HCT116 (cell line): ENCODE measurements around the gene CENPP. TPM values are rescaled to one million over a fixed set of nuclear protein-coding genes. Genes with fewer than 3 reads are reported as not detected.

Experiments used
- ATAC-seq: fragments of 200-7000 bp; cut with Tn5 transposase; 2 replicates; pipeline ENCODE4 v1.9.1; 2020; ENCODE audit warnings: mild to moderate bottlenecking, moderate library complexity
- BruUV-seq: library from RNA; stranded (reverse); fragments of 400-500 nt; replicated peaks from 2 replicates; lab custom pipeline; 2021; lab: Mats Ljungman, UMichigan
- CTCF ChIA-PET: fragments of 300-600 bp; sonication (Branson Sonifier 250); formaldehyde crosslinking; loops from one replicate; lab custom pipeline; 2021; ENCODE audit warnings: antibody characterized with exemption; lab: Charles Lee
- POLR2A ChIA-PET: fragments of 300-600, 350-600 bp; sonication (Branson Sonifier 250); formaldehyde crosslinking; loops from one replicate; lab custom pipeline; 2021; ENCODE audit warnings: antibody characterized with exemption; lab: Charles Lee
- RAD21 ChIA-PET, 2 experiments: fragments of 300-600 bp; sonication (Branson Sonifier 250); formaldehyde crosslinking; loops; one replicate each; lab custom pipeline; 2023; ENCODE audit warnings: low total read pairs in 2 of 2; ENCODE audit not compliant: uncharacterized antibody in 2 of 2, unreplicated experiment in 2 of 2, low non-redundant PET in 1 of 2; lab: Charles Lee
- DNase-seq: peaks from one replicate; pipeline ENCODE4 v3.0.0-alpha.2; 2010; ENCODE audit warnings: low read depth, low spot score
- H2AFZ ChIP-seq: fragments of 200-600 bp; shearing (Covaris generic), sonication (generic); 2 replicates; pipeline ENCODE4 v1.6.1; 2017; ENCODE audit warnings: low read depth, mixed run types, mixed read lengths, antibody characterized with exemption, low read length; ENCODE audit not compliant: poor library complexity, severe bottlenecking
- H3K27ac ChIP-seq: 2 replicates; pipeline ENCODE4 v1.5.1; 2012; ENCODE audit warnings: low read depth, low read length
- H3K27me3 ChIP-seq: fragments of 200-600 bp; sonication (generic); 2 replicates; pipeline ENCODE4 v1.6.1; 2016; ENCODE audit warnings: mixed run types, low read length, mixed read lengths; ENCODE audit not compliant: insufficient read depth
- H3K36me3 ChIP-seq, 2 experiments: fragments of 200-500 bp in 1 of 2; fragments of 200-600 bp in 1 of 2; sonication (Bioruptor generic) in 1 of 2; sonication (generic) in 1 of 2; 2 replicates each; pipeline versions ENCODE4 v1.5.1 to v1.6.1; 2014 to 2016; ENCODE audit warnings: low read length in 2 of 2, inconsistent platforms in 1 of 2, mixed read lengths in 1 of 2, mixed run types in 1 of 2; ENCODE audit not compliant: insufficient read depth in 2 of 2, control insufficient read depth in 1 of 2
- H3K4me1 ChIP-seq, 2 experiments: fragments of 200-600 bp in 1 of 2; sonication (generic) in 1 of 2; 2 replicates each; pipeline versions ENCODE4 v1.5.1 to v1.6.1; 2012 to 2017; ENCODE audit warnings: low read length in 2 of 2, inconsistent platforms in 1 of 2, mild to moderate bottlenecking in 1 of 2, mixed read lengths in 1 of 2, mixed run types in 1 of 2, moderate library complexity in 1 of 2; ENCODE audit not compliant: insufficient read depth in 2 of 2, control insufficient read depth in 1 of 2
- H3K4me2 ChIP-seq: fragments of 200-600 bp; sonication (generic); 2 replicates; pipeline ENCODE4 v1.6.1; 2017; ENCODE audit warnings: mixed run types, low read length, mixed read lengths
- H3K4me3 ChIP-seq, 2 experiments: fragments of 200-600 bp in 1 of 2; sonication (generic) in 1 of 2; replicated peaks in 1 of 2; 2 replicates each; pipeline ENCODE4 v1.5.1; 2011 to 2016; ENCODE audit warnings: low read length in 2 of 2, control low read depth in 1 of 2, low read depth in 1 of 2, mild to moderate bottlenecking in 1 of 2, mixed read lengths in 1 of 2, mixed run types in 1 of 2
- H3K79me2 ChIP-seq: fragments of 200-600 bp; sonication (generic); 2 replicates; pipeline ENCODE4 v1.6.1; 2017; ENCODE audit warnings: mild to moderate bottlenecking, mixed run types, low read length, moderate library complexity, mixed read lengths; ENCODE audit not compliant: insufficient read depth
- H3K9ac ChIP-seq: fragments of 200-600 bp; sonication (generic); 2 replicates; pipeline ENCODE4 v1.6.1; 2016; ENCODE audit warnings: low read length, mixed read lengths
- H3K9me2 ChIP-seq: fragments of 200-600 bp; sonication (generic), shearing (Covaris generic); 2 replicates; pipeline ENCODE4 v1.6.1; 2017; ENCODE audit warnings: mixed run types, mild to moderate bottlenecking, moderate library complexity; ENCODE audit not compliant: insufficient read depth
- H3K9me3 ChIP-seq, 2 experiments: fragments of 200-500 bp in 1 of 2; fragments of 200-600 bp in 1 of 2; sonication (Bioruptor generic) in 1 of 2; sonication (generic) in 1 of 2; 2 replicates each; pipeline ENCODE4 v1.6.1; 2014 to 2017; ENCODE audit warnings: low read length in 2 of 2, mixed read lengths in 2 of 2, inconsistent platforms in 1 of 2, low read depth in 1 of 2, mild to moderate bottlenecking in 1 of 2, mixed run types in 1 of 2, moderate library complexity in 1 of 2; ENCODE audit not compliant: control insufficient read depth in 1 of 2, insufficient read depth in 1 of 2
- H4K20me1 ChIP-seq: fragments of 200-600 bp; sonication (generic), shearing (Covaris generic); 2 replicates; pipeline ENCODE4 v1.6.1; 2017; ENCODE audit warnings: mixed run types, mild to moderate bottlenecking, moderate library complexity; ENCODE audit not compliant: insufficient read depth
- ATF3 ChIP-seq: IDR thresholded peaks from 2 replicates; pipeline ENCODE4 v1.6.1; 2012
- CEBPB ChIP-seq: IDR thresholded peaks from 2 replicates; pipeline ENCODE4 v1.6.1; 2012; ENCODE audit warnings: low read depth
- EGR1 ChIP-seq: IDR thresholded peaks from 2 replicates; pipeline ENCODE4 v1.6.1; 2012; ENCODE audit warnings: low read depth
- EZH2phosphoT487 ChIP-seq: fragments of 200-600 bp; IDR thresholded peaks from 2 replicates; pipeline ENCODE4 v1.6.1; 2018; ENCODE audit warnings: antibody characterized with exemption, borderline replicate concordance
- FOSL1 ChIP-seq: IDR thresholded peaks from 2 replicates; pipeline ENCODE4 v1.6.1; 2012; ENCODE audit warnings: low read depth
- JUND ChIP-seq: IDR thresholded peaks from 2 replicates; pipeline ENCODE4 v1.6.1; 2012
- MAX ChIP-seq: IDR thresholded peaks from 2 replicates; pipeline ENCODE4 v1.6.1; 2012
- POLR2AphosphoS5 ChIP-seq: IDR thresholded peaks from 2 replicates; pipeline ENCODE4 v1.6.1; 2011; ENCODE audit warnings: mild to moderate bottlenecking, low read depth, low read length, moderate library complexity
- RAD21 ChIP-seq: IDR thresholded peaks from 2 replicates; pipeline ENCODE4 v1.6.1; 2012; ENCODE audit warnings: low read depth, mild to moderate bottlenecking
- REST ChIP-seq: IDR thresholded peaks from 2 replicates; pipeline ENCODE4 v1.6.1; 2012; ENCODE audit warnings: low read depth
- SIN3A ChIP-seq: IDR thresholded peaks from 2 replicates; pipeline ENCODE4 v1.6.1; 2012; ENCODE audit warnings: low read depth
- SP1 ChIP-seq: IDR thresholded peaks from 2 replicates; pipeline ENCODE4 v1.6.1; 2012; ENCODE audit warnings: low read depth
- SRF ChIP-seq: IDR thresholded peaks from 2 replicates; pipeline ENCODE4 v1.6.1; 2012; ENCODE audit warnings: low read depth
- TCF7L2 ChIP-seq: IDR thresholded peaks from 2 replicates; pipeline ENCODE4 v1.7.0; 2011; ENCODE audit warnings: borderline replicate concordance, inconsistent platforms; ENCODE audit not compliant: insufficient read depth, insufficient read length; ENCODE audit errors: extremely low read depth
- ZBTB33 ChIP-seq: IDR thresholded peaks from 2 replicates; pipeline ENCODE4 v1.6.1; 2011; ENCODE audit warnings: mild to moderate bottlenecking, low read length, moderate library complexity; ENCODE audit not compliant: insufficient replicate concordance; ENCODE audit errors: extremely low read depth
- intact Hi-C: fragments of 100-400 bp; cut with micrococcal nuclease; formaldehyde crosslinking; loops from 2 replicates; pipeline ENCODE4 v1.10.0; 2022
- total RNA-seq: library from RNA; stranded (reverse); gene quantifications from one replicate; pipeline ENCODE4 v1.2.1, GENCODE V29; 2021; ENCODE audit not compliant: unreplicated experiment

The CENPP gene
- total RNA-seq, 1 experiment from 2014 or later: 7.0 TPM

GRCh38 chr9:92310562-92310961 is 15.2 kb upstream of the CENPP start:
- TF ChIP-seq RAD21 (no peak), REST (no peak), MAX (no peak), JUND (no peak), ZBTB33 (no peak), SRF (no peak), TCF7L2 (no peak), EZH2phosphoT487 (no peak), SP1 (no peak), ATF3 (no peak), EGR1 (no peak), POLR2AphosphoS5 (no peak), SIN3A (no peak), FOSL1 (no peak), CEBPB (no peak)
- POLR2A ChIA-PET: no interaction called here
- no TSS peak for BruUV-seq
- no peaks in the 10 kb centered on the region for H3K27me3 ChIP-seq
- intact Hi-C loops: no loop called here
- H3K4me1 ChIP-seq: no peaks in the 10 kb centered on the region
- peaks cover 20% of the 10 kb centered on the region for H3K79me2 ChIP-seq
- no peak for ATAC-seq
- no peak overlapping the region for H3K27ac ChIP-seq
- H3K9me3 ChIP-seq: no peaks in the 10 kb centered on the region
- no peak overlapping the region for H2AFZ ChIP-seq
- RAD21 ChIA-PET: no interaction called here
- H3K4me3 ChIP-seq: no peak overlapping the region
- no peaks in the 10 kb centered on the region for H3K9me2 ChIP-seq
- H3K9ac ChIP-seq: no peak overlapping the region
- DNase-seq: no peak
- CTCF ChIA-PET: no interaction called here
- no peak overlapping the region for H3K4me2 ChIP-seq
- H4K20me1 ChIP-seq: no peaks in the 10 kb centered on the region
- H3K36me3 ChIP-seq: peaks cover 50 to 67% of the 10 kb centered on the region in 2 experiments
